ENCODE results near the gene RRP1B. TPM values are rescaled to one million over a fixed set of nuclear protein-coding genes. Genes with fewer than 3 reads are reported as not detected.
"Not testable (repeated sequence)": the region's sequence is repeated elsewhere in the genome, so short reads cannot be mapped to it uniquely, and the experiment has no call there.

RRP1B gene
- total RNA-seq, 1 donor from 2014 or later: 47.4 TPM

GRCh38 chr21:43644609-43645008, 14.8 kb upstream of the RRP1B start:
- no peaks in the 10 kb centered on the region for H3K27me3 ChIP-seq (ENCODE audit: control insufficient read depth, insufficient read depth, low read length)
- no peaks in the 10 kb centered on the region for H3K36me3 ChIP-seq (ENCODE audit: control insufficient read depth, insufficient read depth, low read length)
- no peak overlapping the region for H3K4me3 ChIP-seq (ENCODE audit: low read depth, low read length)
- no peak for DNase-seq (ENCODE audit: low read depth)
- TF ChIP-seq CTCF (IDR thresholded peaks at IDR 0.05; ENCODE audit: insufficient read depth, low read length, poor library complexity, severe bottlenecking): no peak

DNA sequence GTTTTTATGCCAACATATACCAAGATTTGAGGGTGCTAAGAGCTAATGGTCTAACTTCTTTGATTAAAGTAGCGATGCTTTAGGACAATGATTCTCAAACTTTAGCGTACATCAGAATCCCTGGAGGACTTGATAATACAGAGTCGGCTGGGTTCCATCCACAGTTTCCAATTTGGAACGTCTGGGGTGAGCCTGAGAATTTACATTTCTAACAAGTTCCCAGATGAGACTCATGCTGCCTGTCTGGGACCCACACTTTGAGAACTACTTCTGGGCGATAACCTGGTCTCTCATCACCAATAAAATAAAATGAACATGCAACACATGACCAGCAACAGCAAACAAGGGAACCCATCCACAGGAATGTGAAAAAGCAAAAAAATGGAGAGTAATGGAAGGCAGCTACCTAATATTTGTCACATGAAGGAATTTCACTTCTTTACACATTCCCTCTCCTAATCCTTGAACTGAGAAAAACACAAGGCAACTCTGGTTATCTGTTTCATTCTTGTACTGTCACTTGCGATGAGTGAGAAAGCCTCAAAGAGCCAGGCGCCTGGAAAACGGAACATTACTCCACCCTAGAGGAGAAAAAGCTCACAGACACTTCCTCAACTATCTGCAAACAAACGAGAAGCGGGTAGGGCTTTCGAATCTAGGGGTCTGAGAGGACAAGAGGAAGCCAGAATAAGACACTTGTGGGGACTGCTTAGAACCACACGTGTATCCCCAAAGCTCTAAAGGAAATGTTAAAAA, 14.0 kb upstream of the RRP1B start:
- no peaks in the 10 kb centered on the region for H3K27me3 ChIP-seq (ENCODE audit: control insufficient read depth, insufficient read depth, low read length)
- no peak overlapping the region for H3K4me3 ChIP-seq (ENCODE audit: low read depth, low read length)
- H3K36me3 ChIP-seq (ENCODE audit: control insufficient read depth, insufficient read depth, low read length): no peaks in the 10 kb centered on the region
- peak; percentile 56 for TF ChIP-seq CTCF (IDR thresholded peaks at IDR 0.05; ENCODE audit: insufficient read depth, low read length, poor library complexity, severe bottlenecking)
- DNase-seq (ENCODE audit: low read depth): no peak

- TF ChIP-seq CTCF (IDR thresholded peaks at IDR 0.05; ENCODE audit: insufficient read depth, low read length, poor library complexity, severe bottlenecking): no peak
- no peak for DNase-seq (ENCODE audit: low read depth)
- H3K36me3 ChIP-seq (ENCODE audit: control insufficient read depth, insufficient read depth, low read length): no peaks in the 10 kb centered on the region
- H3K4me3 ChIP-seq (ENCODE audit: low read depth, low read length): no peak overlapping the region
- H3K27me3 ChIP-seq (ENCODE audit: control insufficient read depth, insufficient read depth, low read length): no peaks in the 10 kb centered on the region
These were observed 13.4 kb upstream of the RRP1B start for GRCh38 chr21:43645976-43646375.

DNA sequence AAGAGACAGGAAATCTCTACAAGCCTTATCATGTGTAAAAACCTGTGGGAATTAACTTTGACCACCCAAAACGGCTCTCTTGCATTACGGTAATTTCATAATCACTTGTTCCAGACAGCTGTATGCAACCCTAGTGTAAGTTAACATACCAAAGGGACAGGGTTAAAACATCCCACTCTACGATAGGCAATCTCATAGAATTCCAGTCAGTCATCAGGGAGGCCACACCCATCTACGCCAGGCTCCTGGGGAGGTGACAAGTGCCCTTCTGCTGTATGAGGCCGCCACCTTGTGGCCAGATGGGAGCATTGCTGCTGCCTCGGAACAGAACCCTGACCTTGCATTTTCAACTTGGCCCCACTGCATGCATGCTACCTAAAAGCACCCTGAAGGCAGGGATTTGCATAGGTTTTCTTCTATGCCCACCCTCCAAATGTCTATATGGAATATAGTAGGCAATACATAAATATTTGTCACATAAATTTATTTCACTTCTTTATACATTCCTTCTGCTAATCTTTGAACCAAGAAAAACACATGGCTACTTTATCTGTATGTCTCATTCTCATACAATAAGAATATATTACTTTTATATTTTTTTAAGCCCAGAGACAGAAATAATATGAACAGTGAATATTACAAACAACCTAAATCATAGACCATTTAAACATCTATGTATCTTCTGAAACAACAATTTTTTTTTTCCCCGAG, 12.7 kb upstream of the RRP1B start:
- H3K36me3 ChIP-seq (ENCODE audit: control insufficient read depth, insufficient read depth, low read length): no peaks in the 10 kb centered on the region
- peak; percentile 98 for TF ChIP-seq CTCF (IDR thresholded peaks at IDR 0.05; ENCODE audit: insufficient read depth, low read length, poor library complexity, severe bottlenecking)
- no peaks in the 10 kb centered on the region for H3K27me3 ChIP-seq (ENCODE audit: control insufficient read depth, insufficient read depth, low read length)
- H3K4me3 ChIP-seq (ENCODE audit: low read depth, low read length): no peak overlapping the region
- DNase-seq (ENCODE audit: low read depth): peak; percentile 70

- Histone ChIP-seq H3K36me3 (ENCODE audit: control insufficient read depth, insufficient read depth, low read length) (no peaks in the 10 kb centered on the region), H3K4me3 (ENCODE audit: low read depth, low read length) (no peak overlapping the region), H3K27me3 (ENCODE audit: control insufficient read depth, insufficient read depth, low read length) (no peaks in the 10 kb centered on the region)
- DNase-seq (ENCODE audit: low read depth): no peak
- no peak for TF ChIP-seq CTCF (IDR thresholded peaks at IDR 0.05; ENCODE audit: insufficient read depth, low read length, poor library complexity, severe bottlenecking)
These were observed 11.2 kb upstream of the RRP1B start for GRCh38 chr21:43648171-43648570.

DNA sequence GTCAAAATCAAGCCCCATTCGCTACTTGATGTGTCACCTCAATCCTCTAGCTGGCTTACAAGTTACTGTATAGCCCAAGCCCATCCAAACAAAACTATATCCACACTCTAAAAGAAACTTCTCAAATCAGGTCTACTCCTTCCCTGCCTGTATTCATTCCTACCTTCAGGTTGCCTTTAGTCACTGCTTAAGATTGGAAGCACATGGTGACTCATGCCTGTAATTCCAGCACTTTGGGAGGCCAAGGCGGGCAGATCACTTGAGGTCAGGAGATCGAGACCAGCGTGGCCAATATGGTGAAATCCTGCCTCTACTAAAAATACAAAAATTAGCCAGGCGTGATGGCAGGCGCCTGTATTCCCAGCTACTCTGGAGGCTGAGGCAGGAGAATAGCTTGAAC, 7.4 kb upstream of the RRP1B start:
- not testable (repeated sequence) for H3K36me3 ChIP-seq (ENCODE audit: control insufficient read depth, insufficient read depth, low read length); H3K4me3 ChIP-seq (ENCODE audit: low read depth, low read length); DNase-seq (ENCODE audit: low read depth); H3K27me3 ChIP-seq (ENCODE audit: control insufficient read depth, insufficient read depth, low read length)
